Activated CD8-positive, alpha-beta memory T cell treated with anti-CD3 and anti-CD28 coated beads, Interleukin-2, amount 50 U/mL, for 1 hour (primary cell): ENCODE results near the gene NELL1.

Experiments used
- DNase-seq: peaks from one replicate; pipeline ENCODE4 v3.0.0-alpha.2; 2020; ENCODE audit errors: extremely low read depth

Gene NELL1

GRCh38 chr11:21561581-21561980, 892.2 kb downstream of the NELL1 start:
- no peak for DNase-seq

- no peak for DNase-seq
These were observed 894.7 kb downstream of the NELL1 start for GRCh38 chr11:21564095-21564494.

- no peak for DNase-seq
These were observed 895.7 kb downstream of the NELL1 start for GRCh38 chr11:21564833-21565682.

DNA sequence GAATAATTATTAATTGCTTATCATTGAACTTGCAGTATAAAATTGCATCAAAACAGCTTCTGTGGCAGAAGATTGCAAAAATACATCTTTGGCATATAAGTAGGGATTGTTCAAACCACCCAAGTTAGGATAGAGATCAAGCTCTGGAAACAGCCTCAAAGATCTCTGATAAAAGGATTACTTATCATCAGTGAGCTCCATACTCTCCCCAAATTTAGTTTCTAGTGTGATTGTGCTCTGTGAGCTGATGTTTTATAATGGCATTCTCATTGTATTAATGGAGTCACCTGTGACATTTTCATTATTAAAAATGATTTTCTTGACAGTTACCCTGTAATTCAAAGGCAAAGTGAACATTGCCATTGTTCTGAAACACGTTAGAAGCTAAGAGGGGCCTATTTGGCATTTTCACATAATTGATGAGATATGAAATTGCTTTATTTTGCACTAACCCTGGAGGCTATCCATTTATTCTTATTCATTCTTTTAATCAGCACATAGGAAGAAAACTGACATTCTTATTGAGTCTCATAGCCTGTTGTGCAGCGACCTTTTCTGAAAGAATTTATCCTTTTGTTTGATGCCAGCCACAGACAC, 897.2 kb downstream of the NELL1 start:
- DNase-seq, result no peak

DNA sequence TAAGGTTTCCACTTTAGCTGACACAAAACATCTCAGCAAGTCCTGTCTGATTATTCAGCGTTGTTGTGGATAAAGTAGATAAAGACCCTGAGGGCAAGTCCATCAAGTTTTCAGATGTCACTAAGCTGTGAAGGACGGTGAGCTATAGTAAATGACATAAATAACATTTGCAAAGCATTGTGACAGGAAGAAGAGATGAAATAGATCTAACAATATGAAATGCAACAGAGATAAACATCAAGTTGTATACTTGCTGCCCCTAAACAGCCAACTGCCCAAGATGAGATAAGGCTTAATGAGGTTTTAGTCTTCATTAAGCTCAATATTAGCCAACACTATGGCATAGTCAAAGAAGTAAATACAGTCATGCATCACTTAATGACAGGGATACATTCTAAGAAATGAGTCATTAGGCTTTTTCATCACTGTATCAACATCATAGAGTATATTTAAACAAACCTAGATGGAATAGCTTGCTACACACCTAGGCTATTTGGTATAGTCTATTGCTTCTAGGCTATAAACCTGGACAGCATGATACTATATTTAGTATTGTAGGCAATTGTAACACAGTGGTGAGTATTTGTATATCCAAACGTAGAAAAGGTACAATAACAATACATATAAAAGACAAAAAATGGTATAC, 898.4 kb downstream of the NELL1 start:
- DNase-seq, result no peak

- no peak for DNase-seq
These were observed 902.8 kb downstream of the NELL1 start for GRCh38 chr11:21572210-21572609.

DNA sequence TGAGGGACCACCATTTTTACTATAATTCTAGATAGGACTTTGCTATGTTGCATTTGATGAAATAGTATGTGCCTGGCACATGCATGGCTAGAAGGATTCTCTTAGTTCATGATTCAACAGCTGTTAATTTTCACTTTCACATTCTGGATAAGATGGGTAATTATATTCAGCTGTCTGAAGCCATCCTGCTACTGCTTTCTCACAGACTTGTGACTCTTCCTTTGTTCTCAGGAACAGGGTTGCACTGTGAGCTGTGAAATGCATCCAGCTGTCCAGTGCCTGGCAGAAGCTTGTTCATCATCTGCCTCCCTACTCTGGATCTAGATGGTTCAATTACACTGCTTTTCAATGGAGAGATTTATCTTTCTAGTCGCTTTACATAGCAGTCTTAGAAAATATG, 913.4 kb downstream of the NELL1 start:
- DNase-seq, result no peak

DNA sequence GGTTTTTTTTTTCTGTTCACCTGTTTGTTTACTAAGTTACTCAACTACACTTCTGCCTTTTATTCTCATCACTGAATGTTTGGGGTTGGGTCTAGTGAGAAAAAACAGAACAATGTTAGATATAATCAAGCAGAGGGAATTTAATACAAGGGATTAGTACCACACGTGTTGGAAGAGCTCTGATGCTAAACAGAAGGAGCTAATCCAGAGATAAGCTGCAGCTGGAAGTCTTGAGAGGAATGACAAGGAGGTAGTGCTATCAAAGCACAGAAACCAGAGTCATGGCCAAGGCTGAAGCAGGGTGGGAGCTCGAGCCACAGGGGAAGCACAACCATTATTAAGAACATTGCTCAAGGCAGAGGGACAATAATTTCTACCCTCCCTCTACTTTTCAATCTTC, 919.4 kb downstream of the NELL1 start:
- no peak for DNase-seq

- DNase-seq, result no peak
These were observed 933.3 kb downstream of the NELL1 start for GRCh38 chr11:21602699-21603098.

DNA sequence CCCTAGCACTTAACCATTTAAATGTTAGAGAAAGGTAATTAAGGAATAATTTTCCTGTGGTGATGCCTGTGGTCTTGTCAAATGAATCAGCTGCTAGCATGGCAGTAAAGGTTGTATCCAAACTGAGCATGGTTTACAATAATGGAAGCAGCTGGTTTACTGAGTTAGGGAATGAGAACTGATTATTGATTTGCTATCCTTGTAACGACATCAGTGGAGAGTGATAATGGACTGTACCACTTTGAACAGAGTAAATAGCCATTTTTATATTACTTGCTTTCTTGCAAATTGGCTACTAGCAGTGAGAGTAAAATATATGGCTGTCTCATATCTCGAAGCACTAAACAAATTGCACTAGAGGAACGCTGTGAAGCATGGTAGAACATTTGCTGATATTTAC, 934.5 kb downstream of the NELL1 start:
- no peak for DNase-seq

GRCh38 chr11:21604564-21604963, 935.2 kb downstream of the NELL1 start:
- DNase-seq, result no peak

DNA sequence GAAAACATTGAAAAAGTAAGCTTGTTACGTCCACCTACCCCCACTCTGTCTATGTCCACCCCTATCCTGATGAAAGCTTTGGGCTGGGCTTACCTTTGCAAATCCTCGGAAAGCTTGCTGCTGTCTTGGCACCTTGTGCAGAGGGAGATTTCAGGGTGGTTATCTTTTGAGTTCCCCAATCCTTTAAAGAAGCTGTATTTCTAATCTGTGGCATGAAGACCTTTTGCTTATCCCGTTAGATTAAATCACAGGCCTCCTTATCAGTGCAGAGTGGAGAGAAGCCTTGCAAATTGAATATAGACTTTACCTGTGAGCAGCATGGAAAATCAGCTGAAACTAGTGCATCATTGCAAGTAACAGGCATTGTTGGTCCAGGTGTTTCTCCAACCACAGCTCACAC, 942.9 kb downstream of the NELL1 start:
- no peak for DNase-seq

GRCh38 chr11:21614961-21615360, 945.6 kb downstream of the NELL1 start:
- DNase-seq, result no peak

GRCh38 chr11:21615955-21616371, 946.6 kb downstream of the NELL1 start:
- DNase-seq, result no peak

GRCh38 chr11:21622566-21622965, 953.2 kb downstream of the NELL1 start:
- no peak for DNase-seq

DNA sequence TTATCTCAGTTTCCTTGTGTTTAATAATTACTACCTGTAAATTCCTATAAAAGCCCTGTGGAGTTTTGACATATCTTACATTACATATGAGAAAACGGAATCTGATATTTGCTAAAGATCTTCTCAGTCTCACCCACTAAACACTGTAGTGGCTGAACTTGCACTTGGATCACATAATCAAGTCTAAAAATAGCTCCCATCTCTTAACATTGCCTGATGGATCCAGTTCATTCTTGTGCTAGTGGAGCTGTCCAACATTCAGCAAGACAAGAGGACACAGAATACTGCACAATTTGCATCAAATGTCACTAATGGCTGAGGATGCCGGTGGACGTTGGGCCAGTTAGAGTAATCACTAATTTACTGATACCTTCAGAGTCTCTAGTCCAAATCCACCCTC, 953.6 kb downstream of the NELL1 start:
- no peak for DNase-seq
